HG02970 (cell line): Measurements from ENCODE around the gene LGALS16.
"Not testable (repeated sequence)": the region's sequence is repeated elsewhere in the genome, so short reads cannot be mapped to it uniquely, and the experiment has no call there.

Source experiments
- ATAC-seq: cut with Tn5 transposase; IDR thresholded peaks from one replicate; pipeline ENCODE4 v1.9.1; 2021; ENCODE audit warnings: mild to moderate bottlenecking, moderate library complexity, moderate number of reproducible peaks; ENCODE audit not compliant: unreplicated experiment, low FRiP score

LGALS16 gene, protein sequence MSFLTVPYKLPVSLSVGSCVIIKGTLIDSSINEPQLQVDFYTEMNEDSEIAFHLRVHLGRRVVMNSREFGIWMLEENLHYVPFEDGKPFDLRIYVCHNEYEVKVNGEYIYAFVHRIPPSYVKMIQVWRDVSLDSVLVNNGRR

DNA sequence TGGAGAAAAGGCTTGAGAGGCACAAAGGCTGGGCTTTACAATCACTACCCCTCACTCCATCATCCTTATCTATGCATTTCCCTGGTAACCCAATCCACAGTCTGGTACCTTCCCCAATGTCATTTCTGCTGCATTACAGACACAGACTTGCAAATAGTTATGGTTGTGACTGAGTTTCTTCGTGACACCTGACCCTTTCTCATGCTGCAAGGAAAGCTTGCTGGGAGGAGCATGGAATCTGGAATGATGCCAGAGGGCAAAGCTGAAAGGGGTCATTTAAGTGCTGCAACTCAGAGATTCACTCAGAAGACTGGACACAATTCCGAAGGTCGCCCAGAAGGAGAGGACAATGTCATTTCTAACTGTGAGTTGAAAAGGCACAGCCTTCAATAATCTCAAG is at the start of gene LGALS16:
TSS of gene LGALS16 (plus strand) at position 301 of the 400 bp plus-strand sequence. CDS start at position 350, 49 bp downstream.
- ATAC-seq = no peak

DNA sequence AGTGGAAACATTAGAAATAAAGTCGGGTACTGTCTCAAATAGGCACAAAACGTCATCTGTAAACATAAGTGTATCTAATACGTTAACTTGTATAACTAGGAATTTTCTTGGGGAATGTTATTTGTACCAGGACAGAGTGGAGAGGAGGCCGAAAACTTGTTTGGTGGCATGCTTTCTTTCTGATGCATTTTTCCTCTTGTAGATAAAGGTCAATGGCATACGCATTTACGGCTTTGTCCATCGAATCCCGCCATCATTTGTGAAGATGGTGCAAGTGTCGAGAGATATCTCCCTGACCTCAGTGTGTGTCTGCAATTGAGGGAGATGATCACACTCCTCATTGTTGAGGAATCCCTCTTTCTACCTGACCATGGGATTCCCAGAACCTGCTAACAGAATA is 48.7 kb upstream of the LGALS16 start:
- no peak for ATAC-seq

DNA sequence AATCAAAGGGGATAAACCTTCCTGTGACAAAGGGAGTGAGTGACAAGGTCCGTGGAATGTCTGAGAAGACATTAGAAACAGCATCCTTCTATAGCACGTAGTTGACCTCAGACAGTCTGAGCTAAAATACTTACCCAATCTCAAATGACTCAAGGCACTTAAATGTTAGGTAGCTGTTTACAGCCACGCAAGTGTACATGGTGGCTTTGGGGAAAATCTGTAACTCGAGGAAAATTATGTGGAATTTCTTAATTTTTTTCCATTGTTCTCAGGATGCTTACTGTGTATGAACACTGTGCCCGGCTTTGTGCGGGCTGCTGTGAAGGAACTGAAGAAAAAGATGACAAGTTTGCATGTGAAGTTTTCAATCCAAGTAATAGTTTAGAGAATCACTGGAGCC is 48.2 kb upstream of the LGALS16 start:
- ATAC-seq = no peak

DNA sequence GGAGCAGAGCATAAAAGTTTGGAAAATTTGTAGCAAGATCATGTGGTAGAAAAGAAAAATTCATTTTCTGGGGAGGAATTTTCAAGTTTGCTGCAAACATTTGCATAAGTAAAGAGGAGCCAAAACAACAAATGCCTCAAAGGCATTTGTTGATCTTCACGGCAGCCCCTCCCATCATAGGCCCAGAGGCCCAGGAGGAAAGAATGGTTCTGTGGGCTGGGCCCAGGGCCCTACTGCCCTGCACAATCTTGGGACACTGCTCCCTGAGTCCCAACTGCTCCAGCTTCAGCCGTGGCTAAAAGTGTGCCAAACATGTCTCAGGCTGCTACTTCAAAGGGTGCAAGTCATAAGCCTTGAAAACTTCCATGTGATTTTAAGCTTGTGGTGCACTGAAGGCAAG is 42.1 kb upstream of the LGALS16 start:
- ATAC-seq = no peak

DNA sequence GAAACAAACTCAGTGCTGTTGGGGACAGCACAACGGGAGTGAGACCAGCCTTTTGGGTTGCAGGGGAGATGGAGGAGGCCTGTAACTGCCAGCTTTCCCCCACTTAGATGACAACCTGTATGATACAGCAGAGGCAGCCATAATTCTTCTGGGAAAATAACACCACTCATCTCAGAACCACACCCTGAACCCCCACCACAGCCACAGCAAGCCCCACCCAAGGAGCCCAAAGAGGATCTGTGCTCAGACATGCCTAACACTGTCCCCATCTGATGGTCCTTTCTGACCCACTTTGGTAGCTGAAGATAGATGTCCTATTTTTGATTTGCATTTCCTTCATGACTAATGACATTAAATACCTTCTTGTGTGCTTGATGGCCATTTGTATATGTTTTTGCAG is 38.0 kb upstream of the LGALS16 start:
- no peak for ATAC-seq

DNA sequence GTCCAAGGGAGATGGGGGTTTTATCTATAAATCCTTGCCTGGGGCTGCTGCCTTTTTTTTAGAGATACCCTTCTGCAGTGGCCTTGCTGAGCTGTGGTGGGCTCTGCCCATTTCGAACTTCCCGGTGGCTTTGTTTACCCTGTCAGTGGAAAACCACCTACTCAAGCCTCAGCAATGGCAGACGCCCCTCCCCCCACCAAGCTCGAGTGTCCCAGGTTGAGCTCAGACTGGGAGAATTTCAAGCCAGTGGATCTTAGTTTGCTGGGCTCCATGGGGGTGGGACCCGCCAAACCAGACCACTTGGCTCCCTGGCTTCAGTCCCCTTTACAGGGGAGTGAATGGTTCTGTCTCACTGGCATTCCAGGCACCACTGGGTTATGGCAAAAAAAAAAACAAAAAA is 31.8 kb upstream of the LGALS16 start:
- ATAC-seq = no peak

DNA sequence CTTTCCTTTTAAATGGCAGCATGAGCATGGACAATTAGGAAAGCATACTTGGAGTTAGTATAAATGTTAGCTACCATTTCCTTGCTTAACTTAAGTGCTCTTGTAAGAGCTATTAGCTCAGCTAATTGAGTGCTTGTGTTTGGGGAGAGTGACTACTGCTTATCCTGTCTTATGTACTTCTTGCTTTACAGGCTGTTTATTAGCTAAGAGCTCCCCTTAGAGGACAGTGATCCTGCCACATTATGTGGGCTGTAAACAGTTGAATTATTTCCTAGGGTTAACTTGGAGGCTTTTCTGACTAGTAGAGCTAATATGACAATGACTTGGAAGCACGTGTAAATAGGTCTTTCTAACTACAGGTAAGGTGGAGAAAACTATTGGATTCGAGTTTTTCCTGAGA is 28.1 kb upstream of the LGALS16 start:
- not testable (repeated sequence) for ATAC-seq

DNA sequence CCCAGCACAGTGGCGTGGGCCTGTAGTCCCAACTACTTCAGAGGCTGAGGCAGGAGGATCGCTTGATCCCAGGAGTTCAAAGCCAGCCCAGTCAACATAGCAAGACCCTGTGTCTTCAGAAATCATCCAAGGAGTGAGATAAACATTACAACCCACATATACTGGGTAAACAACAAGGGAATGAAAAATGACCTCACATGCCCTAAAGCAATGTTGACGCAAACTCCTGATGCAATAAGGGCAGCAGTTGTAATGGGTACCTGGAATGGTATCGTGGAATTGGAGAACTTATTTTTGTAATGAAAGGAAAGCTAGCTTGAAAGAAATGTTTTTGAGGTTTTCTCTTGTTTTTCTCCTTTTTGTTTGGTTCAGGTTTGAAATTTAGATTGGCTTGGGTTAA is 24.5 kb upstream of the LGALS16 start:
- ATAC-seq = no peak

DNA sequence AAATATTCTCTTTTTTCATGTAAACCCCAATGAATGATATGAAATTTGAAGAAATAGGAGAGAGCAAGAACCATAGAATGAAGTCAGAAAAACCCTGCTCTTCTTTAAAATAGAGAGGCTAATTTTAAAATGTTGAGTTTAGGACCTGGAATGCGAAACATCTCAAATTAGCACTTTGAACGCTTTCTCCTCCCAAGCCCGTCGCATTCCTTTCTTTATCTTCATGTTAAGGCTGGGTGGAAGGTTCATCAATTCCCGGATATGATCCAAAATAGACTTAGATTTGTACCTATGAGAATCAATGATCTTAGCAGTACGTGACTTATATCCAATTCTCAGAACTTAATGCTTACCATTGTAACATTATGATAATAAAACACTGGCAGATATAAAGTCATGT is 24.1 kb upstream of the LGALS16 start:
- ATAC-seq = no peak

DNA sequence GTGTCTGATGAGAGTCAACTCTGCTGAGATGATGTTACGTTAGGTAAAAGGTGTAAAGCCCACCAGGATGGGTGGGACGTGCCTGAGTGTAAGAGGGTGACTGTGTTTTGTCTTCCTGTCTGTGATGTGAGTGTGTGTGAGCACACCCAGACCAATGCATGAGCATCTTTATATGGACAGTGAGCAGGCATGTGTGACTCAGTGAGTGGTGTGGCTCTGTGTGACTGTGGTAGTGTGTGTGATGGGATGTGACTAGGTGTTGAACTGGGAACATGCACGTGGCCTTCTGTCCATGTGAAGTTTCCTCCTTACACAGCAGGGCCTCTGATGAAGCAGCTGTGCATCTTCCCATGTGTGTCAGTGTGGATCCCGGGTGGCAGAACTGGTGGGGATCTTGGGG is 17.8 kb upstream of the LGALS16 start:
- ATAC-seq = no peak

DNA sequence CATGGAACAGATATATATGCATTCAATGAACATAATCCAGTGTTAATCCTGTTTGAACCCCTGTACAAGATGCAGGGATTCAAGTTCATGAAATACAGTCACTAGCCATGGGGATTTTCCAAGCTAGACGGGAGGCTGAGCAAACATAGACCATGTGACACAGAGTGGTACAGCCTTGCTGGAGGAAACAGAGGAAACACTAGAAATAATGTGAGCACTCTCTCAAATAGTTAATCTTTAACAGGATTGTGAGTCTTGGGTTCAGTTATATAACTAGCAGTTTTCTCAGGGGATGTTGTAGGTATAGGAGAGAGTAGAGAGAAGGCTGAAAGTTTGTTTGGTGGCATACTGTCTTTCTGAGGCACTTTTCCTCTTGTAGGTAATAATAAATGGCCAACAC is 13.9 kb upstream of the LGALS16 start:
- ATAC-seq = no peak

DNA sequence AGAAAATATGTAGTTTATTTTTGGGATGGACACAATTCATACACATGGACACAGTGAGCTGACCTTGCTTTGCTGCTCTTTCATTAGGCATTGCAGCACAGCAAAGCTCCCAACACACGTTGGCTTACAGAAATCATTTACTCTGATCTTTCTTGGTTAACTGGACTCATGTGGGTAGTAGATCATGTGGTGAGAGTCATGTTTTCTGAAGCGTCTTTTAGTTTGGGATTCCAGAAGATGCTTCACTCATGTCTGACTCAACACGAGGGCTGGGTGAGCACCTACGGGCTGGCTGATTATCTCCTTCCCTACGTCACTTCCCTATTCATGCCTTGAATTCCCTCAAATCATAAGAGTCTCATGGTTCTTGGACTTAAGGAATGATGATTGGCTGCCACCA is 12.1 kb upstream of the LGALS16 start:
- no peak for ATAC-seq

DNA sequence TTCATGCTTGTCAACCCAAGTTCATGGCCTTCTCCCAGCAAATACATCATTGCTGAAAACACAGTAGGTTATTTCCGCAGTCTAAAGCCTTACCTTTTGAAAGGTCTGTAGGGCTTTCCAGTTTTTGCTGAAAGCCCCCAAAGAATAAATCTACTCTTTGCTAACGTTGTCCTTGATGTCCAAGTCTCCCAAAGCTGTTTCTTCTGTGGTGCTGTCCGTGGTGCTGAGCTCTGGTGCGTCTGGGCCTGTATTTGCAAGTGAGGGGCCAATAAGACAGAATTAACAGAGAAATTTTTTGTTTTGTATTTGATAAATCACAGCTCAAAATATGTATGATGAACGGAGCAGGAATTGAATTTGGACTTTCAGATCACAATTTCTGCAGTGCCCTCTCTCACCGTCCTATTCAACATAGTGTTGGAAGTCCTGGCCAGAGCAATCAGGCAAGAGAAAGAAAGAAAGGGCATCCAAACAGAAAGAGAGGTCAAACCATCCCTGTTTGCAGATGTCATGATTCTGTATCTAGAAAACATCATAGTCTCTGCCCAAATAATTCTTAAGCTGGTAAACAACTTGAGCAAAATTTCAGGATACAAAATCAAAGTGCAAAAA is 9.8 kb upstream of the LGALS16 start:
- no peak for ATAC-seq

DNA sequence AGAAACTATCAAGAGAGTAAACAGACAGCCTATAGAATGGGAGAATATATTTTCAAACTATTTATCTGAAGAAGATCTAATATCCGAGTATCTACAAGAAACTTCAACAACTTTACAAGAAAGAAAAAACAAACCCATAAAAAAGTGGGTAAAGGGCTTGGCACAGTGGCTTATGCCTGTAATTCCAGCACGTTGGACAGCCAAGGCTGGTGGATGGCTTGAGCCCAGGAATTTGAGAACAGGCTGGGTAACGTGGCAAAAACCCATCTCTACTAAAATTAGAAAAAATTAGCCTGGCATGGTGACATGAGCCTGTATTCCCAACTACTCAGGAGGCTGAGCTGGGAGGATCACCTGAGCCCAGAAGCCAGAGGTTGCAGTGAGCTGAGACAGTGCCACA is 7.8 kb upstream of the LGALS16 start:
- no peak for ATAC-seq

DNA sequence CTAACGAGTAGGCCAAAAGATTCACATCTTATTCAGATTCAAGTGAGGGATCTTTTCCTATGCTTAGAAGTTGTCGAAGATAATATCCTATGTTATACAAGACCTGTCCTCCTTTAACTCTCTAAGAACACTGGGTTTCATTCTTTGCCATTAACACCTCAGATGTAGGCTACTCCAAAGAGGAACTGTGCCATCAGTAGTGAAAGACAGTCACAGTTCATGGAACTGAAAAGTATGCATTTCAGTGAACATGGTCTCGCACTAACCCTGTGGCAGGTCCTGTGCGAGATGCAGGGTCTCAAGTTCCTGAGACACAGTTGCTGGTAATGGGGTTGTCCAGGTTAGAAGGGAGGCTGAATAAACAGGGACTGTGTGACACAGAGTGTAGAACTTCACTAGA is 4.1 kb downstream of the LGALS16 start:
- ATAC-seq = no peak

DNA sequence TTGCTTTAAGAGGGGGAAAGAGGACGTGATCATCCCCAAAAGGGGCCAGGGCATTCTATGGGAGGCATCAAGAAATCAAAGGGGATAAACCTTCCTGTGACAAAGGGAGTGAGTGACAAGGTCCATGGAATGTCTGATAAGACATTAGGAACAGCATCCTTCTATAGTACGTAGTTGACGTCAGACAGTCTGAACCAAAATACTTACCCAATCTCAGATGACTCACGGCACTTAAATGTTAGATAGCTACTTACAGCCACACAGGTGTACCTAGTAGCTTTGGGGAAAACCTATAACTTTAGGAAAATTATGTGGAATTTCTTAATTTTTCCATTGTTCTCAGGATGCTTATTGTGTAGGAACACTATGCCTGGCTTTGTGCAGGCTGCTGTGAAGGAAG is 4.9 kb downstream of the LGALS16 start:
- no peak for ATAC-seq

DNA sequence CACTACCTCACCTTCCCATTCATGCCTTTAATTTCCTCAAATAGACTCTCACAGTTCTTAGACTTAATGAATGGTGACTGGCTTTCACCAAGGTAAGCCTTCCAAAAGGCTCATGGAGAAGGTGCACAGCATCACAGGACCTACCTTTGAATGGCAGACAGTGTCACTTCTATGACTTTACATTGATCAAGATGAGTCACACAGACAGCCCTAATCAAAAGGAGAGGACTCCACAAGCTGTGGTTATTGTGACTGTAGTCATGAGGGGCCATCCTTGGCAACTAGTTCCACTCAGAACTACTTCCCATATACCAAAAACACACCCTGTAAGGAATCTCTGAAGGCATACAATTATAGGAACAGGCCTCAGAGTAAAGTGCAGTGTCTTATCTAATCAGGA is 5.9 kb downstream of the LGALS16 start:
- no peak for ATAC-seq

DNA sequence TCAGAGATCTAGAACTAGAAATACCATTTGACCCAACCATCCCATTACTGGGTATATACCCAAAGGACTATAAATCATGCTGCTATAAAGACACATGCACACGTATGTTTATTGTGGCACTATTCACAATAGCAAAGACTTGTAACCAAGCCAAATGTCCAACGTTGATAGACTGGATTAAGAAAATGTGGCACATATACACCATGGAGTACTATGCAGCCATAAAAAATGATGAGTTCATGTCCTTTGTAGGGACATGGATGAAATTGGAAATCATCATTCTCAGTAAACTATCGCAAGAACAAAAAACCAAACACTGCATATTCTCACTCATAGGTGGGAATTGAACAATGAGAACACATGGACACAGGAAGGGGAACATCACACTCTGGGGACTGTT is 14.1 kb downstream of the LGALS16 start:
- ATAC-seq = not testable (repeated sequence)

DNA sequence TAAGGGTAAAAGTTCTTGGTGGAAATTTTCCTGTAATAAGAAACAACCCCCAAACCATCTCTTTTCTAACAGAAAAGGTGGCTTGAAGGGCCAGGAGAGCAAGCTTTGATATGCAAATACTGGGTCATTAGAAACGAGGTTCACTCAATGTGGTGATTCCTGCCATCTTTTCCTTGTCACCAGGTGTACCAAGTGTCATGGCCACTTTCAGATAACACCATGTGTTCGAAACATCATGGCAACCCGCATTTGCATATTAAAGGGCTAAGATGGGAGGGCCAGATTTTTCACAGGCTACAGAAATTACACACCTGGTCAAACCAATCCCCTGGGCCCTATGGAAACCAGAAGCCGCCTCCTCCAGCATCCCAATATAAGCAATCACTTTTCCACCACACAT is 15.3 kb downstream of the LGALS16 start:
- ATAC-seq = no peak

DNA sequence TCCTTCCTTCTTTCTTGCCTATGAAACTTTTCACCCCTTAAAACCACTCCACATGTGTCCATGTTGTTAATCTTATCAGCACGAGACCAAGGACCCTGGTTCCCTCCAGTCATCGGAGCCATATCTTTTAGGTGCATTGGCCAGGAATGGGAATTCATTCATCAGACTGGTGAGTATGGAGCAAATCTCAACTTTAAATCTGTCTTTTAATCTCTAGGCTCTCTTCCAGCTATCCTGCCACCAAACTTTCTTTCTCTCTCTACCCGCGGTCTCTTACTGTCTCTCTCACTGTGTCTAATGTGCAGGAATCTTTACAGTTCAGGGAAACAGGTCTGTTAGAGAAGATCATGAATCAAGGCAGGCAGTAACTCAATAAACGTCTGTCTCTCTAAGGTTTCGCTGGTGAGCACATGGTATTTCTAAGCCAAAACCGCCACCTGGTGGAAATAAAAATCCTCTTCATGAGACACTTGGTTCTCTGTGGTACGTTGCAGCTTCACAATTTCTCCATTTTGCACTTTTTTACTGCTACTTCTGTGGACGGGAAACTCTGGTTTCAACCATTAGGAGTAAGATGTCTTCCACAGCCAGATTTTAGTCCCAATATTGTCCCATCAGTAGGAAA is 16.1 kb downstream of the LGALS16 start:
- ATAC-seq = no peak

DNA sequence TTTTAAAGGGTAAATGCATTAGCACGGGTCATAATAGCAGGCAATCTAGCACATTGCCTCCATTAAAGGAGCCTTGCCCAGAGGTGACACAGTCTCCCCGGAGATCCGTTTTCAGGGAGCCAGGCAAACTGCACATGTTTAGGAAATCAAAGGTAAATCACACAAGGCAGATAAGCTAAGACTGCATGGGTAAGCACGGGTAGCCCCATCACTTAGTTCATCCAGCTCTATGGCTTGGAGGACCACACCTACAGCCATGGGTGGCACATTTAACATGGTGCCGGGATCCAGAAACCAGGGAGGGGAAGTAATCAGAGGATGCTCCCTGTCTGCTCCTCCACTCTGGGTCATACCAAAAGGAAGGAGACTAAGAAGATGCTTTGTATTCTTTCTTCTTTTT is 16.8 kb downstream of the LGALS16 start:
- ATAC-seq = no peak

DNA sequence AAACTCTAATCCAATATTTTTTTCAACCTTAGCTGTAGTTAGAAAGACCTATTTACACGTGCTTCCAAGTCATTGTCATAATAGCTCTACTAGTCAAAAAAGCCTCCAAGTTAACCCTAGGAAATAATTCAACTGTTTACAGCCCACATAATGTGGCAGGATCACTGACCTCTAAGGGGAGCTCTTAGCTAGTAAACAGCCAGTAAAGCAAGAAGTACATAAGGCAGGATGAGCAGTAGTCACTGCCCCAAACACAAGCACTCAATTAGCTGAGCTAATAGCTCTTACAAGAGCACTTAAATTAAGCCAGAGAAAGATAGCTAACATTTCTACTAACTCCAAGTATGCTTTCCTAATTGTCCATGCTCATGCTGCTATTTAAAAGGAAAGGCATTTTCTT is 18.1 kb downstream of the LGALS16 start:
- not testable (repeated sequence) for ATAC-seq
